ENCODE data around the gene FOXN3. TPM values are rescaled to one million over a fixed set of nuclear protein-coding genes. Genes with fewer than 3 reads are reported as not detected.

FOXN3 gene
- total RNA-seq, 4 donors from 2014 or later, result 98.7 to 116 (median 103) TPM

DNA sequence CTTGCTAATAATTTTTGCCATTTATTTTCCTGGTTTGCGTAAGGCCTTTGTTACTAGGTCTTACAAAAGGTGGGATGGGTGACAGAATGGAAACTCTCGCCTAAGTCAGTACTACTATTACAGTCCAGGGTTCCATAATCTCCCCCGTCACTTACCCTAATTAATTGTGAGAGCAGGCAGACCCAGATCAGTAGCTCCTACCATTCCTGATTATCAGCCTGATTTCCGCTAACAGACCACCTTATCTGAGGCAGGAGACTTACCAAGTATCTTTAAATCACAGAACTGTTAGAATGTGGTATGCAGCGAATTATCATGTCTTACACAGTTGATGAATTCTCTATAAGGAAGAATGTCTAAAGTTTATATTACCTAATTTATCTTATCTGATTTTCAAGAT, 234.7 kb downstream of the FOXN3 start:
- Histone ChIP-seq H3K27ac (no peak overlapping the region), H3K27me3 (no peaks in the 10 kb centered on the region), H3K9me3 (no peaks in the 10 kb centered on the region), H3K36me3 (peaks cover 0 to 21% (median 0%) of the 10 kb centered on the region in 3 donors), H3K4me1 (peaks cover 0 to 14% (median 5%) of the 10 kb centered on the region in 4 donors), H3K4me3 (no peak overlapping the region)
- DNase-seq (ENCODE audit: low spot score in 2 of 2), result no peak
- TF ChIP-seq, protein P1, sequence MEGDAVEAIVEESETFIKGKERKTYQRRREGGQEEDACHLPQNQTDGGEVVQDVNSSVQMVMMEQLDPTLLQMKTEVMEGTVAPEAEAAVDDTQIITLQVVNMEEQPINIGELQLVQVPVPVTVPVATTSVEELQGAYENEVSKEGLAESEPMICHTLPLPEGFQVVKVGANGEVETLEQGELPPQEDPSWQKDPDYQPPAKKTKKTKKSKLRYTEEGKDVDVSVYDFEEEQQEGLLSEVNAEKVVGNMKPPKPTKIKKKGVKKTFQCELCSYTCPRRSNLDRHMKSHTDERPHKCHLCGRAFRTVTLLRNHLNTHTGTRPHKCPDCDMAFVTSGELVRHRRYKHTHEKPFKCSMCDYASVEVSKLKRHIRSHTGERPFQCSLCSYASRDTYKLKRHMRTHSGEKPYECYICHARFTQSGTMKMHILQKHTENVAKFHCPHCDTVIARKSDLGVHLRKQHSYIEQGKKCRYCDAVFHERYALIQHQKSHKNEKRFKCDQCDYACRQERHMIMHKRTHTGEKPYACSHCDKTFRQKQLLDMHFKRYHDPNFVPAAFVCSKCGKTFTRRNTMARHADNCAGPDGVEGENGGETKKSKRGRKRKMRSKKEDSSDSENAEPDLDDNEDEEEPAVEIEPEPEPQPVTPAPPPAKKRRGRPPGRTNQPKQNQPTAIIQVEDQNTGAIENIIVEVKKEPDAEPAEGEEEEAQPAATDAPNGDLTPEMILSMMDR (IDR thresholded peaks at IDR 0.05), result no peak
- TF ChIP-seq POLR2A (IDR thresholded peaks at IDR 0.05), result no peak
- no peak for TF ChIP-seq EP300 (IDR thresholded peaks at IDR 0.05)
- WGBS, 2 donors, result 98 to 99% methylated on average over 5 of the region's 5 CpGs

DNA sequence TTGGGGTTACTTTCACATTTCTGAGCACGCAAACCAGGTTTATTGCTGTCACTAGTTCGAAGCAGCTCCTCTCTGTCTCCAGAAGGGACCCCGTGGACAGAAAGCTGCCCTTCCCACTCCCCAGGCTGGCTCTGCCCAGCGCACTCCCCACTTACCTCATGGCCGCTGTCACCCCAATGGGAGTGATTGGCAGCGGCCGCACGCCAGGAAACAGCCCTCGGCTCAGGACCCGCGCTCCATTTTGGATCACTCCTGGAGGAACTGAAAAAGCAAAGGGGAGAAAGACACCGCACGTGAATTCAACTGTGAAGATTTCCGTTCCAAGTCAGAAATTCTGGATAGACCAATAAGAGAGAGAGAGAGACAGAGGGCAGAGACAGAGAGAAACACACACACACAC, 236.5 kb downstream of the FOXN3 start:
- 96 to 97% methylated on average over 14 of the region's 14 CpGs for WGBS, 2 donors
- Histone ChIP-seq H3K36me3 (peaks cover 0 to 24% (median 0%) of the 10 kb centered on the region in 3 donors), H3K27ac (no peak overlapping the region), H3K4me3 (no peak overlapping the region), H3K4me1 (peaks cover 0 to 8% (median 0%) of the 10 kb centered on the region in 4 donors), H3K27me3 (no peaks in the 10 kb centered on the region), H3K9me3 (no peaks in the 10 kb centered on the region)
- DNase-seq (ENCODE audit: low spot score in 2 of 2), result no peak
- TF ChIP-seq, protein P1 (IDR thresholded peaks at IDR 0.05), result no peak
- TF ChIP-seq POLR2A (IDR thresholded peaks at IDR 0.05) (no peak), EP300 (IDR thresholded peaks at IDR 0.05) (no peak)

DNA sequence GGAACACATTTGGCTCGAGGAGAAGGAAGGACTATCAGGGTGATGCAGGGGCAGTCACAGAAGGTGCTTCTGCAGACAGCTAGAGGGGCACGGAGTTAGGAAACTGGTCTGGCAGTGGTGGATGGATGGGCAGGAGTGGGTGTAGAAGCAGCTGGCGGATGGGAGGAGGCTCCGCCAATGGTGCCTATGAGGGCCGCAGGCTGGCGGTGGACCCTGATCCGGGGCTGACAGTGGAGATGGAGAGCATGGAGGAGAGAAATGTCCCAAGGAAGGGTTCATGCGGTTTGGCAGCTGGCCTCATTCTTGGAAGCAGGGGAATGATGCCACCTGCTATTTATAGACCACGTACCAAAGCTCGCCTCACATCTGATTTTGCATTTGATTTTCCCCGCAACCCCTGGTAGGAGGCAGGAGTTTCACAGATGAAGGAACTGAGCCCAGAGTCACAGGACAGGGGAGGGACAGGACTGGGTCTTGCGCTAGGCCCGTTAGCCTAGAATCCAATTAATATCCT, 237.1 kb downstream of the FOXN3 start:
- Histone ChIP-seq H3K4me1 (peaks cover 0 to 8% (median 0%) of the 10 kb centered on the region in 4 donors), H3K4me3 (no peak overlapping the region), H3K9me3 (no peaks in the 10 kb centered on the region), H3K27ac (no peak overlapping the region), H3K27me3 (no peaks in the 10 kb centered on the region), H3K36me3 (peaks cover 0 to 30% (median 0%) of the 10 kb centered on the region in 3 donors)
- TF ChIP-seq EP300 (IDR thresholded peaks at IDR 0.05), result no peak
- WGBS, 2 donors, result 91 to 98% methylated on average over 13 of the region's 13 CpGs
- no peak for DNase-seq (ENCODE audit: low spot score in 2 of 2)

DNA sequence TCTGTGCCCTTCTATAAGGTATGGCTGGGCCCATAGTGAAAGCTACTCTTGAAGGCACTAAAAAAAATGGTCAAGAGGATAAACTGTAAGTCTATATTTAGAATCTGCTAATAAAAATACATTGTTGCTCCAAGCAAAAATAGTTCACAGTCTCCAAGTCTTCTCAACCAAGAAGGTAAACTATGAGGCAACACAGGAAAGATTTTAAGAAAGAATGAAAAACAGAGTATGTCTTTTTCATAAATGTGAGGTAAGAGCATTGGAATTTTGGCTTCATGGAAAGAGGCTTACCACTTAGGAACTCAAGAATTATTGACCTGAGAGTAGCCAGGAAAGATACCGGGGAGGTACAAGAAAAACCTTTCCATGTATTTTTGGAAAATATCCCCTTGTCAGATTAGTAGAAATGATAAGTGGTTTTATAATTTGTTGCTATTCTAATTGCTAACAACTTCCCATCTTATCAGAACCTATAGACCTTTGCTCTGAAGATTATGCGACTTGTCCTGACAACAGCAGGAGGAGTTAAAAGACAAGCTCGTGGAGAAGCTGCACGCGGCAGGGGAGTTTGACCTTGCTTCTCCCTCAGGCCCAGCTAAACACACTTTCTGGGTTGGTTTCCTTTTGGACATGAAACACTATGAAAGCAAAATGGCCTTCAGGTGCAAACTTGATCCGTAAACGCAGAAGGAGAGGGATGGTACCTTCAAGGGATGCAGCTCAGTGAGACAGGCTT, 238.1 kb downstream of the FOXN3 start:
- H3K27me3 ChIP-seq, result no peaks in the 10 kb centered on the region
- H3K9me3 ChIP-seq, result no peaks in the 10 kb centered on the region
- no peak overlapping the region for H3K4me3 ChIP-seq
- H3K4me1 ChIP-seq, result peaks cover 0 to 8% (median 0%) of the 10 kb centered on the region in 4 donors
- H3K27ac ChIP-seq, result no peak overlapping the region
- no peak for TF ChIP-seq POLR2A (IDR thresholded peaks at IDR 0.05)
- no peak for TF ChIP-seq EP300 (IDR thresholded peaks at IDR 0.05)
- TF ChIP-seq, protein P1 (IDR thresholded peaks at IDR 0.05), result no peak
- no peak for DNase-seq (ENCODE audit: low spot score in 2 of 2)
- WGBS, 2 donors, result 76 to 77% methylated on average over 7 of the region's 7 CpGs
- peaks cover 0 to 38% (median 0%) of the 10 kb centered on the region in 3 donors for H3K36me3 ChIP-seq

DNA sequence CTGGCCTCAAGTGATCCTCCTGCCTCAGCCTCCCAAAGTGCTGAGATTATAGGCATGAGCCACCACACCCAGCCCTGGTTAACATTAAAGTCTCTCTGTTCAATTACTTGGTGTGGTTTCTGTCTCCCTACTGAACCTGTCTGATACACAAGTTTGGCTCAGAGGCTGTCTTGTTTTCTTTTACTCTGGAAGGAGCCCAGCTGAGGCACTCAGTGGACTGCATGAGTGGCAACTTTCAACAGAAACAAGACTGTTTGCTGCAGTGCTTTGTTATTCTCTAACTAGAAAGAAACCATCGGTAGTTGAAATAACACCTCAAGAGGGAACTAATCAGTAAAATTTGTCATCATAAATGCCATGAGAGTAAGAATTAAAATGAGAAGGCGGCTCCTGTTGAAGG, 238.7 kb downstream of the FOXN3 start:
- DNase-seq (ENCODE audit: low spot score in 2 of 2), result no peak
- peaks cover 0 to 43% (median 0%) of the 10 kb centered on the region in 3 donors for H3K36me3 ChIP-seq
- H3K27ac ChIP-seq, result no peak overlapping the region
- H3K4me1 ChIP-seq, result peaks cover 0 to 8% (median 0%) of the 10 kb centered on the region in 4 donors
- TF ChIP-seq, protein P1 (IDR thresholded peaks at IDR 0.05), result no peak
- no peak for TF ChIP-seq EP300 (IDR thresholded peaks at IDR 0.05)
- no peak for TF ChIP-seq POLR2A (IDR thresholded peaks at IDR 0.05)
- no peaks in the 10 kb centered on the region for H3K9me3 ChIP-seq
- no peaks in the 10 kb centered on the region for H3K27me3 ChIP-seq
- 75% methylated on average over 2 of the region's 2 CpGs for WGBS, 2 donors
- no peak overlapping the region for H3K4me3 ChIP-seq
